HG03175 (cell line): ENCODE measurements around the gene VTA1.
"Not testable (repeated sequence)": the region's sequence is repeated elsewhere in the genome, so short reads cannot be mapped to it uniquely, and the experiment has no call there.

Experiments used
- ATAC-seq: cut with Tn5 transposase; IDR thresholded peaks from one replicate; pipeline ENCODE4 v1.9.1; 2021; ENCODE audit warnings: mild to moderate bottlenecking, moderate library complexity; ENCODE audit not compliant: unreplicated experiment

VTA1 gene

GRCh38 chr6:142223938-142224337 lies 76.9 kb downstream of the VTA1 start:
- ATAC-seq, result no peak

- no peak for ATAC-seq
These were observed 78.1 kb downstream of the VTA1 start for GRCh38 chr6:142225115-142225514.

- ATAC-seq, result no peak
These were observed 78.5 kb downstream of the VTA1 start for GRCh38 chr6:142225552-142225951.

- no peak for ATAC-seq
These were observed 79.7 kb downstream of the VTA1 start for GRCh38 chr6:142226731-142227130.

- ATAC-seq, result not testable (repeated sequence)
These were observed 82.6 kb downstream of the VTA1 start for GRCh38 chr6:142229518-142230270.

- not testable (repeated sequence) for ATAC-seq
These were observed 85.4 kb downstream of the VTA1 start for GRCh38 chr6:142232206-142233044.

GRCh38 chr6:142233945-142234682 lies 87.1 kb downstream of the VTA1 start:
- no peak for ATAC-seq

GRCh38 chr6:142235272-142235671 lies 88.2 kb downstream of the VTA1 start:
- ATAC-seq, result no peak

- no peak for ATAC-seq
These were observed 88.7 kb downstream of the VTA1 start for GRCh38 chr6:142235791-142236190.

GRCh38 chr6:142236691-142237090 lies 89.6 kb downstream of the VTA1 start:
- ATAC-seq, result no peak

- no peak for ATAC-seq
These were observed 91.8 kb downstream of the VTA1 start for GRCh38 chr6:142238881-142239280.

GRCh38 chr6:142240179-142240578 lies 93.1 kb downstream of the VTA1 start:
- ATAC-seq, result no peak

- no peak for ATAC-seq
These were observed 94.0 kb downstream of the VTA1 start for GRCh38 chr6:142241061-142241460.

- ATAC-seq, result no peak
These were observed 95.2 kb downstream of the VTA1 start for GRCh38 chr6:142242269-142242668.

- peak; percentile 54 for ATAC-seq
These were observed 99.9 kb downstream of the VTA1 start for GRCh38 chr6:142246960-142247359.

GRCh38 chr6:142249266-142249665 lies 102.2 kb downstream of the VTA1 start:
- no peak for ATAC-seq

GRCh38 chr6:142251930-142252445 lies 104.9 kb downstream of the VTA1 start:
- no peak for ATAC-seq

- ATAC-seq, result no peak
These were observed 107.5 kb downstream of the VTA1 start for GRCh38 chr6:142254513-142254912.

- no peak for ATAC-seq
These were observed 108.7 kb downstream of the VTA1 start for GRCh38 chr6:142255785-142256184.

- no peak for ATAC-seq
These were observed 111.2 kb downstream of the VTA1 start for GRCh38 chr6:142258305-142258704.

- no peak for ATAC-seq
These were observed 111.7 kb downstream of the VTA1 start for GRCh38 chr6:142258757-142259156.
